Measurements from ENCODE around the gene ALMS1. TPM values are rescaled to one million over a fixed set of nuclear protein-coding genes. Genes with fewer than 3 reads are reported as not detected.
A peak's percentile ranks its signal among the peaks of the same experiment; 100 is the strongest.

Gene ALMS1, protein sequence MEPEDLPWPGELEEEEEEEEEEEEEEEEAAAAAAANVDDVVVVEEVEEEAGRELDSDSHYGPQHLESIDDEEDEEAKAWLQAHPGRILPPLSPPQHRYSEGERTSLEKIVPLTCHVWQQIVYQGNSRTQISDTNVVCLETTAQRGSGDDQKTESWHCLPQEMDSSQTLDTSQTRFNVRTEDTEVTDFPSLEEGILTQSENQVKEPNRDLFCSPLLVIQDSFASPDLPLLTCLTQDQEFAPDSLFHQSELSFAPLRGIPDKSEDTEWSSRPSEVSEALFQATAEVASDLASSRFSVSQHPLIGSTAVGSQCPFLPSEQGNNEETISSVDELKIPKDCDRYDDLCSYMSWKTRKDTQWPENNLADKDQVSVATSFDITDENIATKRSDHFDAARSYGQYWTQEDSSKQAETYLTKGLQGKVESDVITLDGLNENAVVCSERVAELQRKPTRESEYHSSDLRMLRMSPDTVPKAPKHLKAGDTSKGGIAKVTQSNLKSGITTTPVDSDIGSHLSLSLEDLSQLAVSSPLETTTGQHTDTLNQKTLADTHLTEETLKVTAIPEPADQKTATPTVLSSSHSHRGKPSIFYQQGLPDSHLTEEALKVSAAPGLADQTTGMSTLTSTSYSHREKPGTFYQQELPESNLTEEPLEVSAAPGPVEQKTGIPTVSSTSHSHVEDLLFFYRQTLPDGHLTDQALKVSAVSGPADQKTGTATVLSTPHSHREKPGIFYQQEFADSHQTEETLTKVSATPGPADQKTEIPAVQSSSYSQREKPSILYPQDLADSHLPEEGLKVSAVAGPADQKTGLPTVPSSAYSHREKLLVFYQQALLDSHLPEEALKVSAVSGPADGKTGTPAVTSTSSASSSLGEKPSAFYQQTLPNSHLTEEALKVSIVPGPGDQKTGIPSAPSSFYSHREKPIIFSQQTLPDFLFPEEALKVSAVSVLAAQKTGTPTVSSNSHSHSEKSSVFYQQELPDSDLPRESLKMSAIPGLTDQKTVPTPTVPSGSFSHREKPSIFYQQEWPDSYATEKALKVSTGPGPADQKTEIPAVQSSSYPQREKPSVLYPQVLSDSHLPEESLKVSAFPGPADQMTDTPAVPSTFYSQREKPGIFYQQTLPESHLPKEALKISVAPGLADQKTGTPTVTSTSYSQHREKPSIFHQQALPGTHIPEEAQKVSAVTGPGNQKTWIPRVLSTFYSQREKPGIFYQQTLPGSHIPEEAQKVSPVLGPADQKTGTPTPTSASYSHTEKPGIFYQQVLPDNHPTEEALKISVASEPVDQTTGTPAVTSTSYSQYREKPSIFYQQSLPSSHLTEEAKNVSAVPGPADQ (N-terminal part only)
- 14.7 and 15.4 TPM in 2 replicates for total RNA-seq
- 4.9 and 5.7 TPM in 2 replicates for polyA plus RNA-seq
- polyA plus RNA-seq (2011; cell fraction: cytosol; rRNA removed), result 8.6 and 9.6 TPM in 2 replicates
- polyA plus RNA-seq (2011; cell fraction: nucleus; rRNA removed), result 16.8 and 19.0 TPM in 2 replicates
- polyA plus RNA-seq (2012), result 5.8 and 6.3 TPM in 2 replicates
- polyA minus RNA-seq, result 21.2 and 23.2 TPM in 2 replicates
- 15.4 TPM for polyA minus RNA-seq (2011; cell fraction: cytosol; rRNA and poly(A)+ RNA removed)
- 47.4 and 81.4 TPM in 2 replicates for polyA minus RNA-seq (2011; cell fraction: nucleus; rRNA and poly(A)+ RNA removed)
- Bru-seq, nascent RNA, result percentile 70 among the genes with signal in this experiment
- BruChase-seq, experiment 1, labeled RNA remaining after a 6-hour chase, result percentile 57 among the genes with signal in this experiment
- percentile 64 among the genes with signal in this experiment for BruChase-seq, experiment 2, labeled RNA remaining after a 2-hour chase
- long read RNA-seq, partial matches to known transcripts, result 2 of 2 reads
- long read RNA-seq, other reads (novel, unspliced or antisense), result 0 of 2 reads

GRCh38 chr2:73385504-73386341 lies at the start of gene ALMS1:
ALMS1 (plus strand) TSS chr2:73385836; CDS start chr2:73385869, 33 bp downstream.
- intact Hi-C loops (cut with micrococcal nuclease) (no loop called here), dilution Hi-C loops (cut with MboI; ENCODE audit: extremely low pct_ligation_motif_present, low sequenced_read_pairs) (no loop called here)
- no TSS peak for BruUV-seq (replicated peaks)
- ChIA-PET CTCF (interaction anchor here (1.1 to 2.8 kb wide), 3 partner anchors 9 to 26 kb away, joined by 3 to 13 read pairs (median 5); no protein-coding TSS in a partner anchor), POLR2A (interaction anchor here (0.7 to 0.9 kb wide), 2 partner anchors 351 to 722 kb away, joined by 3 read pairs; partner anchors contain the start of gene TPRKB)
- Histone ChIP-seq H3K4me2 (ENCODE audit: insufficient read depth, low read length) (peak within 1 kb of the TSS; percentile 84), H3K36me3 (ENCODE audit: control insufficient read depth in 2 of 2, extremely low read depth in 1 of 2, insufficient read depth in 2 of 2, low read length in 2 of 2) (no peaks in the 10 kb centered on the region), H3K9me1 (replicated peaks; ENCODE audit: control insufficient read depth, extremely low read depth, insufficient read depth, low read length) (no peaks in the 10 kb centered on the region), H3K79me2 (ENCODE audit: control insufficient read depth, insufficient read depth, low read length) (peaks cover 7% of the 10 kb centered on the region), H3K9ac (replicated peaks; ENCODE audit: extremely low read depth, insufficient read depth, low read length) (peak within 1 kb of the TSS; percentile 75), H3K27me3 (ENCODE audit: control insufficient read depth in 2 of 2, insufficient read depth in 2 of 2, low read length in 2 of 2) (peaks cover 15 to 21% of the 10 kb centered on the region in 2 experiments), H3K27ac (ENCODE audit: insufficient read depth, low read depth, low read length) (peak within 1 kb of the TSS; percentile 43), H3K9me3 (replicated peaks; ENCODE audit: control insufficient read depth, insufficient read depth, low read length) (no peaks in the 10 kb centered on the region), H2AFZ (ENCODE audit: low read depth, low read length) (peak within 1 kb of the TSS; percentile 89), H3K4me3 (replicated peaks in 1 of 3; ENCODE audit: insufficient read depth in 1 of 3, low read depth in 1 of 3, low read length in 3 of 3) (peak within 1 kb of the TSS; percentile 71 to 86 (median 84)), H4K20me1 (replicated peaks; ENCODE audit: control insufficient read depth, extremely low read depth, insufficient read depth, low read length) (no peaks in the 10 kb centered on the region), H3K4me1 (ENCODE audit: control insufficient read depth, extremely low read depth, insufficient read depth, low read length) (peaks cover 6% of the 10 kb centered on the region)
- FAIRE-seq (peak; percentile 76), DNase-seq (ENCODE audit: low read depth, low spot score) (peak; percentile 89)
- TF ChIP-seq POLR2A (IDR thresholded peaks at IDR 0.05; ENCODE audit: low read depth, low read length) (no peak), CTCF (IDR thresholded peaks at IDR 0.05; ENCODE audit: extremely low read depth in 1 of 2, insufficient read depth in 1 of 2, low read depth in 1 of 2, low read length in 2 of 2) (peak in 1 of 2 donors; percentile 13)
